HG02642 (cell line): ENCODE data around the gene EPPIN.

Experiments
- ATAC-seq: cut with Tn5 transposase; IDR thresholded peaks from one replicate; pipeline ENCODE4 v1.9.1; 2021; ENCODE audit warnings: mild to moderate bottlenecking; ENCODE audit not compliant: unreplicated experiment, poor library complexity

EPPIN gene

GRCh38 chr20:45545351-45545750 is 1.9 kb downstream of the EPPIN start:
- no peak for ATAC-seq

- ATAC-seq, result no peak
Measured at GRCh38 chr20:45539382-45539781, 7.8 kb downstream of the EPPIN start, which contains the start of gene WFDC6. WFDC6 (minus strand) TSS chr20:45539482; CDS start chr20:45539407, 75 bp downstream.

GRCh38 chr20:45538209-45538799 is 8.9 kb downstream of the EPPIN start:
- no peak for ATAC-seq

- no peak for ATAC-seq
Measured at GRCh38 chr20:45527294-45527693, 19.9 kb downstream of the EPPIN start.

- no peak for ATAC-seq
Measured at GRCh38 chr20:45523821-45524220, 23.4 kb downstream of the EPPIN start.

GRCh38 chr20:45518282-45518681 is 28.9 kb downstream of the EPPIN start:
- ATAC-seq, result no peak

- no peak for ATAC-seq
Measured at GRCh38 chr20:45515147-45515913, 31.9 kb downstream of the EPPIN start, which contains the start of gene SPINT3. SPINT3 (minus strand) TSS chr20:45515622; CDS start chr20:45515608, 14 bp downstream.

- no peak for ATAC-seq
Measured at GRCh38 chr20:45510242-45510862, 36.8 kb downstream of the EPPIN start.

GRCh38 chr20:45509091-45509490 is 38.1 kb downstream of the EPPIN start:
- ATAC-seq, result no peak

GRCh38 chr20:45508068-45508886 is 38.9 kb downstream of the EPPIN start:
- ATAC-seq, result no peak

GRCh38 chr20:45507011-45507820 is 40.0 kb downstream of the EPPIN start:
- ATAC-seq, result no peak

GRCh38 chr20:45506398-45506797 is 40.8 kb downstream of the EPPIN start:
- no peak for ATAC-seq

GRCh38 chr20:45503403-45503802 is 43.8 kb downstream of the EPPIN start:
- ATAC-seq, result no peak

GRCh38 chr20:45502561-45502960 is 44.6 kb downstream of the EPPIN start:
- ATAC-seq, result no peak

GRCh38 chr20:45501600-45501999 is 45.6 kb downstream of the EPPIN start:
- ATAC-seq, result no peak

GRCh38 chr20:45500022-45500421 is 47.2 kb downstream of the EPPIN start:
- ATAC-seq, result no peak

- no peak for ATAC-seq
Measured at GRCh38 chr20:45497971-45498494, 49.2 kb downstream of the EPPIN start.

- no peak for ATAC-seq
Measured at GRCh38 chr20:45496166-45496565, 51.0 kb downstream of the EPPIN start.

GRCh38 chr20:45495501-45495941 is 51.7 kb downstream of the EPPIN start:
- ATAC-seq, result no peak
